GM19351 (cell line): ENCODE data around the gene ADARB1.

ENCODE experiments used
- ATAC-seq: cut with Tn5 transposase; IDR thresholded peaks from one replicate; pipeline ENCODE4 v1.9.1; 2021; ENCODE audit warnings: mild to moderate bottlenecking, moderate library complexity; ENCODE audit not compliant: unreplicated experiment

ADARB1 gene

DNA sequence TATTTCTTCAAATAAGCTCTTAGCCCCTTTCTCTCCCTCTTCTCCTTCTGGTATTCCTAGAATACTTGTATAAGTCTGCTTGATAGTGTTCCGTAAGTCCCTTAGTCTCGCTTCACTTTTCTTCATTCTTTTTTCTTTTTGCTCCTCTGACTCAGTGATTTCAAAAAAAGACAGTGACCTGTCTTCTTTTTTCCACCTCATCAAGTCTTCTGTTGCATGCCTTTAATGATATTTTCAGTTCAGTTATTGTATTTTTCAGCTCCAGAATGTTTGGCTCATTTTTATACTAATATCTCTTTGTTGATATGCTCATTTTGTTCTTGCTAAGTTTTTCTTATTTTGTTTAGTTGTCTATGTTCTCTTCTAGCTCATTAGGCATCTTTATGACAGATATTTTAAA is 115.6 kb downstream of the ADARB1 start:
- no peak for ATAC-seq

DNA sequence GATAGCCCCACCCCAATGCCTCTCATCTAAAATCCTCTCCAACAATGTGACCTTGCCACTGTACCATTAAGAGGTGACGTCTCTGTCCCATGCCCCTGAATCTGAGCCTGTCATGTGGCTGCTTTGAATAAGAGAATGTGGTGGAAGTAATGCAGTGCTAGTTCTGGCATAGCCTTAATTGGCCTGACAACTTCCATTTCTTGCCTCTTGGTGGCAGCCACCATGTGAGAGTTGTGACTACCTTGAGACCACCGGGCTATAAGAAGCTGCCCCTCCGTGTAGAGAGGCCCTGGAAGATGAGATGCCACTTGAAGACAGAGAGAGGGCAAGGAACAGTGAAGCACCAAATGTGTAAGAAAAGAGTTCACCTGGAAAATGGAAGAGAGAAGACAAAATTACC is 118.0 kb downstream of the ADARB1 start:
- ATAC-seq, result no peak

DNA sequence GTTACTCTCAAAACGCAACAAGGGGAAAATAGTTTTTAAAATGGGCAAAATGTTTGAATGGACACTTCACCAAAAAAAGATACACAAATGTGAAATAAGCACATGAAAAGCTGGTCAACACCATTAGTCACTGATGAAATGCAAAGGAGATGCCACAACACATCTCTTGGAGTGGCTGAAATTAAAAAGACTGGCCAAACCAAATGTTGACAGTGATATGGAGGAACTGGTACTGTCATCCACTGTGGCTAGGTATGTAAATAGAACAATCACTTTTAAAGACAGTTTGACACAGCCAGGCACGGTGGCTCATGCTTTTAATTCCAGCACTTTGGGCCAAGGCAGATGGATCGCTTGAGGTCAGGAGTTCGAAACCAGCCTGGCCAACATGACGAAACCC is 122.2 kb downstream of the ADARB1 start:
- no peak for ATAC-seq

DNA sequence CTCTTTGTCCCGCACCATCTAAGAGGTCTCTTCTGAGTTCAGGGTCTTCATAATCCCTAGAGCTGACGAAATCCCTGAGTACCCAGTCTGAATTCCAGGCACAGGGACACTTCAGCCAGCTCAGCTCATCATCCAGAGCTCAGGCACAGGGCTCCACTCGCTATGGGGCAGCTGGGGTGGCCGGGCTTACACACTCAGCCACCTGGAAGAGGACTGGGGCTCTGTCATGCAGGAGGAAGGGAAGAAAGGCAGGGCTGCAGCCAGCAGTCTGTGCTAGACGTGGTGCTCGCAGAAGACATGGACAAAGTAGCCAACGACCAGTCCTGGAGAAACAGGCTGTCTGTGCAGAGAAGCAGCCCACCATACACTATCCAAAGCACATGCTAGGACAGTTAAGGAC is 124.8 kb downstream of the ADARB1 start:
- ATAC-seq, result no peak

DNA sequence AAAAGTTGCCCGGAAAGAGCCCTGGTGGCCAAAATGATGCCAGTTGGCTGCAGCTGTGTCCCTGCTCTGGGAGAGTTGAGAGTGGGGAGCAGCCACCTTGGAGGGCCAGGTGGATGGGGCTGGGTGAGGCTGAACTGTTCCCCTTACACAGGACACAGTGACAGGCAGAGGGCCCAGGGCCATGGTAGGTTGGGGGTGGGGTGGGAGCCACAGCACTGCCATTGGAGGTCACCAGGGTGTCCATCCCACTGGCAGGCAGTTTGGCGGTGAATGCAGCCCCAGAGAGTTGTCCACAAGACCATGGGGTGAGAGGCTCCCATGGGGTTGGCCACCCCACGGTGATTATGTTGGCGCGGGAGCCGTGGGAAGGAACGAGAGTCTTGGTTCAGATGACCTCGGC is 125.7 kb downstream of the ADARB1 start:
- ATAC-seq, result no peak

DNA sequence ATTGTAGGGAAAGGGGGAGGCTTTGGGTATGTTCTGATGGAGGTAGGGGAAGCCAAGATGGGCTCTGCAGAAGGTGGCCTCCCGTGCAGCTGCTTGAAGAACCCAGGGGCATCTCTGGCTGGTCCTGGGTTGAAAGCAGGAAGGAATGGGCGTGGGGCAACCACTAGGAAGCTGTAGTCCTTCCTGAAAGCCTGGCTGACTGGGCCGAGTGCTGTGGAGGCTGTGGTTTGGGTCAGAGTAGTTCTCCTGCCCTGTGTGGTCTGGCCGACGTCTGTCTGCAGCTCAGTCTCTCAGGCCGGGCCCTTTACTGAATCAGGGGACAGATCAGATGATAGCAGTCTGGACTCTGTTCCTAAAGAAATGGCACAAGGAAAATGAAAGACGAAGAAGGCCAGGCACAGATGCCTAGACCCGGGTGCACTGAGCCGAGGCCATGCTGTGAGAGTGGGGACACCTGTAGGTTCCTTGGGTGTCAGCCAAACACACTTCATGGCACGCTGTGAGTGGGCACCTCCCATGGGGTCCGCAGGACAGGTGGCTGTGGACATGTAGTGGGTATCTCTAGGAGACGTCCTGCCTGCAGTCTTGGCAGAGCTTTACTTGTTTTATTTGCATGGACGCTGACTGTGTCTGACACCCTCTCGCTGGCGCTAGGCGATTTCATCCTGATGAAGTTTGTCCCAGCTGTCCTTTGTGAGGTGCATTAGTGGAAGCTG is 126.4 kb downstream of the ADARB1 start:
- no peak for ATAC-seq

DNA sequence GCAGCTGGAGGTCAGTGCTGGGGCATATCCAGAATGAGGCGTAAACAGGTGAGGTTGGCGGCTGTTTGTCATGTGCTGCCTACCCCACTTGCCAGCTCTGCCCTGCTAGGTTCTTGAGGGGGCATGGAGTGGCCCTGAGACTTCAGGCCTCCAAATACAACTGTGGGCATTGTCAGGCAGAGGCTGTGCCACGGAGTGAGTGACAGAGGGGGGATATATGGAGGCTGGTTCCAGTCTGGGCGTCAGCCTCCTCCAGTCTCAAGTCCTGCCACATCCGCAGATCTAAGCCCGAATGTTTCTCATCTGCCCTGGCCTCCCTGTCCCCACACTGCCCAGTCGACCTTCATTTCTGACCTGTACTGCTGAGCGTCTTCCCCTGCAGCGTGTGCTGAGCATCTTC is 128.0 kb downstream of the ADARB1 start:
- ATAC-seq, result no peak

DNA sequence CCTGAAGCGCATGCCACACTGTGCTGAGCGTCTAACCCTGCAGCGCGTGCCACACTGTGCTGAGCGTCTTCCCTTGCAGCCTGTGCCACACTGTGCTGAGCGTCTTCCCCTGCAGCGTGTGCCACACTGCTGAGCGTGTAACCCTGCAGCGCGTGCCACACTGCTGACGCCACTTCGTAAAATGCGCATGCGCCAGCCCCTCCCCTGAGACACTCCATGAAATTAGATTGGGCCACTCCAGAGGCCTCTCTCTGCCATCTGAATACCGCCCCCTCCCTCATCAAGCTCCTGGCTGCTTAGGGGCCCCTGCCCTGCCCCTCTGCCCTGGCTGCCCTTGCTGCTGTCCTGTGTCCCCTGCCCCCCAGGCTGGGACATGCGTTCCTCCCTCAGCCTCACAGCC is 128.5 kb downstream of the ADARB1 start:
- no peak for ATAC-seq

DNA sequence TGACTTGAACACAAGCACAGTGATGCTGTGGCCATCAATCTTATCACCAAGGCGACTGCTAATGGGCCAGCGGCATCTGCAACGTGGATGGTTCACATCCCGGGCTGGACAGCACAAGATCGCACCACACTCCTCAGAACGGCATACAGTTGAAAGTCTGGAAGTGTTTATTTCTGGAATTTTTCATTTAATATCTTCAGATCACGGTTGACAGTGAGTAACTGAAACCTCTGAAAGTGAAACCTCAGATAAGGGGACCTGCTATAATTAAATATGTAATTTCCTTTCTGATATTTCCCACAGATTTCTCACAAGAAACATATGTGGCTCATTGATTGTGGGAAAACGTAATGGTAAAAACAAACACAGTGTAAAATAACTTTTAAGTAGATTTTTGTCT is 129.6 kb downstream of the ADARB1 start:
- no peak for ATAC-seq

DNA sequence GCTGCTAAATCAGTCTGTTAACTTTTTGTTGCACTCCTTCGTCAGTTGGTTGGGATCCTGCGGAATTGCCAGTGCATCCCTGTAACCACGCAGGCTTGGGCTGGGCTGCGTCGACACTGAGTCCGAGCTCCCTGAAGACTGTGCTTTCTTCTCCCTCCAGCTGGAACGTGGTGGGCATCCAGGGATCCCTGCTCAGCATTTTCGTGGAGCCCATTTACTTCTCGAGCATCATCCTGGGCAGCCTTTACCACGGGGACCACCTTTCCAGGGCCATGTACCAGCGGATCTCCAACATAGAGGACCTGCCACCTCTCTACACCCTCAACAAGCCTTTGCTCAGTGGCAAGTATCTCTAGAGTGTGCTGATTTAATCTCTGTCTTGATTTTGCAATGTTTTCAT is 130.0 kb downstream of the ADARB1 start:
- ATAC-seq, result no peak

DNA sequence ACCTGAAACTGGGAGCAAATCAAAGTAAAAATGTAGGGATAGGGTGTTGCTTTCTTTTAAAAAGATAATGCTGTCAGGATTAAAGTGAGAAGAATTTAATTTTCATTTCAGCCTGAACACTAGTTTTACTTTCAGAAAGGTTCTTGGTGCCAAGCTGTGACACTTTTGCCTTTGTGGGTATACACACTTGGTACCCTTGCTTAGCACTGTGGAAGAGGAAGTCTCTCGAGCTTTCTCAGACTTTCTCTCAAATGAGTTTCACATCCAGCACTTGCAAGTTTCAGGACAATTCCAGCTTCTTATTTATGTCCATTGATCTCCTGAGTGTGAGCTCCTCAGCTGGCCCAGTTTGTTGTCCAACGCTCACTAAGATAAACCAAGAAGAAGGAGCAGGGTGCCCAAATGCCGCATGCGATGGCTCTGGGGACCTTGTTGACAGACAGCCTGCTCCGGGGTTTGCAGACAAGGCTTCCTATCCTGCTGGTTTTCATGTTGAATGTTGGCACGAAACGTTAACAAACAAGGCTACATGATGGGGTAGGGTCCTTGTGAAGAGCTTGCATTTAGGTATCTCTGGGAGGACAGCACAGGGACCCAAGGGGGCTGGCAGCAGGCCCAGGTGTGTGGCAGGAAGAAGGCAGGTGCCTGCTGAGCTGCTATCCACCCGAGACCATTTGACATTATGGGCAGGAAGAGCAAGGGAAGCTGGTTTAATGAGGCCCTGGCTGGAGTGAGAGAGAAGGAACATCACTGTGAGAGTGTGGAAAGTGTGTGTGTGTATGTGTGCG is 133.7 kb downstream of the ADARB1 start:
- ATAC-seq, result no peak

DNA sequence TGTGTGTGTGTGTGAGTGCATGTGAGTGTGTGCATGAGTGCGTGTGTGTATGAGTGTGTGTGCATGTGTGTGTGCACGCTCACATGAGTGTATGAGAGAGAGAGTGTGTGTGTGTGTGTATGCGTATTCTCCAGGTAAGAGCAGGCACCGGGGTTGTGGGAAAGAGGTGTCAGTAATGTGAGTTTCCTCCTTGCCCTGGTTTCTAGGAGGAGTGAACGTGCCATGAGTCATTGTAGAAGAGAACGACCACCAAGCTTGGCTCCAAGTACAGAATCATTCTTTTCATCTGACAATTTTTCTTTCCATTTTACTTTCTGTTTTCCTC is 134.2 kb downstream of the ADARB1 start:
- ATAC-seq, result no peak

DNA sequence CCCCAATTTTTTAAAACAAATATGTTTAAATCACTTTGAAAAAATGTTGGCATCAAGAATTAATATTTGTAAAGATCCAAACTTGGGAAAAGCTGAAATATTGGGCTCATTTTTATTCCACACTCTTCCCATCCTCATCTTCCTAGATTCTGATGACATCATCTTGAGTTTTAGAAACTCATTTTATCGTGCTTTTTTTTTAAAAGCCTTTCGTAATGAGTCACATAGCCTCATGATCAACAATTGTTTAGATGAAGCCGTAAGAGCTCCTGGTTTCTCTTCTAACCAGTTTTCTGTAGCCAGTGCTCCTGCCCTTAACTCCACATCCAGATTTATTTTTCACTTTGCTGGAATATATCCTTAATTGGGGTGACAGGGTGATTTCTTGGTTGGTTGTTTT is 134.7 kb downstream of the ADARB1 start:
- no peak for ATAC-seq

DNA sequence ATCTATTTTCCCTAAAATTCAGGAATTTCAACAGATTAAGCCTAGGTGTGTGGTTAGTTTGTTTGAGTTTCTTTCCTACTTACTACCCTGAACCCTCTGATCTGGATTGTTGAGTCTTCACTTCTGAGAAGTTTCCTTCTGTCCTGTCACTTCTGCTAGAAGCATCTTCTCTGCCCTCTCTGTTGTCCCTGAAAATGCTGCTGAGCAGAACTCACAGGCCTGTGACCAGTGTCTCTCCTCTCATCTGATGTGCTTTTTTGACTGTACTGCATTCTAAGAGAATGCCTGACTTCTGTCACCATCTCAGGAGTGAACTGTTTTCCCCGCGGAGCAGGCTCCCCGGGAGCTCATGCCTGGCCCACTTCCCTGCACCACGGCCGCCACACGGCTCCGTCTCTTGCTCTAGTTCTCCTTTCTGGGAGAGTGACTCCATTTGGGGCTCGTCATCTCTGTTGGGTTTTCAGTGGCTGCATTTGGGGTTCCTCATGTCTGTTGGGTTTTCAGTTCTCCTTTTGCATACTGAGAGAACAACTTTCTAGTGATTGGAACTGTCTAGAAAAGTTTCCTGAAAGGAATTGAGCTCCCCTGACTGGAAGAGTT is 135.4 kb downstream of the ADARB1 start:
- ATAC-seq, result peak; percentile 59

DNA sequence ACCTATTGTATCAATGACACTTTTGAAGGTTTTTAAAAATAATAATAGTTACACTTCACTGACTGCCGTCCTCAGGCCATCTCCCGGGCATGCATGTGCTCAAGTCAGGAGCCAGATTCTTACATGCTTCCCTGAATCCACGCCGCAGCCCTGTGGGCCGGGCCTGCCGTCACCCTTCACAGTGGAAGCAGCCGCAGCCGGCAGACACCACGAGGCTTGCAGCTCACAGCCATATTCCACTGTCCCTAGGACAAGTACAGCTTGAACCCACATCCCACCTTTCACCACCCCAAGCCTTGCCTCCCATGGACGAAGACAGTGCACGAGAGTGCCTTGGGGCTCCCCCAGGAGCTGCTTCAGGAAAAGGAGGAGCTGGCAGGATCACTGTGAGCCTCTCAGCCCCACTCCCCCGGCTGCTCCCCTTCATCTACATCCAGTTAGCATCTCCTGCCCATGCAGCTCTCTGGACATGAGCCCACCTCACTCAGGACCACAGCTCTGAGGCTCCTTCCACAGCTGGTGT is 136.1 kb downstream of the ADARB1 start:
- ATAC-seq, result no peak

DNA sequence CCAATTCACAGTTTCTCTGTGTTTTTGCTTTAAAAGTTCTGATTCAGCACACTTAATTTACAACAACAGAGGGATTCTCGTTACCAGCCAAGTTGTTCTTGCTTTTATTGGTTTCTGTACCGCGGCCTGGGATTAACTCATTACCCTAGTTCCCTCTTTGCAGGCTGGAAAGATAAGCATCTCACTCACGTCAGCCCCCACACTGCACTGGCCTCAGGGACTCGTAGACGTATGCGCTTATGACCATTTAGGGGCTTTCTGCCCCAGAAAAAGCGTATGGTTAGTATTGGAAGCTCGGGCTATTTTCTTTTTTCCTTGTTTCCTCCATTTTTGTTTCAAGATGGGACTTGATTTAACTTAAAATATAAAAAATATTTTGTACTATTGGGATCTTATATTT is 137.3 kb downstream of the ADARB1 start:
- ATAC-seq, result no peak

DNA sequence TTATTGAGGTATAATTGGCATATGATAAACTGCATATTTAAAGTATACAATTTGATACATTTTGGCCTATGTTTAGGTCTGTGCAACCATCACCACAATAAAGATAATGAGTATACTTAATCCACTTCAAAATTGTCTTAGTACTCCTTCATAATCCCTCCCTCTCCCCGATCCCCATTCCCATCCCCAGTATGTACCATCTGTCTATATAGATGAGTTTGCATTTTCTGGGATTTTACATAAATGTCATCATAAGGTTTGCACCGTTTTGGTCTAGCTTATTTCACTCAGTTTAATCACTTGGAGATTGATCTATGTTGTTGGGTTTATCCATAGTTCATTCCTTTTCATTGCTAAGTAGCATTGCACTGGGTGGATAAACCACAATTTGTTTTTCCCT is 139.0 kb downstream of the ADARB1 start:
- ATAC-seq, result no peak

DNA sequence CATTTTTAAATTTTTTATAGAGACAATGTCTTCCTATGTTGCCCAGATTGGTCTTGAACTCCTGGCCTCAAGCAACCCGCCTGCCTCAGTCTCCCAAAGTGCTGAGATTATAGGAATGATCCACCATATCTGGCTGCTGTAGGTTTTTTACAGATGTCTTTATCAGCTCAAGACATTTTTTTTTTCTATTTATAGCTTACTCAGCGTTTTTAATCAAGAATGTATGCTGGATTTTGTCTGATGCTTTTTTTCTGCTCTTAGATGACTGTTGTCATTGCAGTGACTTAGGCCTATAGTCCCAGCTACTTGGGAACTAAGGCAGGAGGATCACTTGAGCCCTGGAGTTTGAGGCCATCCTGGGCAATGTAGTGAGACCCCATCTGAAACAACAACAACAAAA is 140.8 kb downstream of the ADARB1 start:
- no peak for ATAC-seq

DNA sequence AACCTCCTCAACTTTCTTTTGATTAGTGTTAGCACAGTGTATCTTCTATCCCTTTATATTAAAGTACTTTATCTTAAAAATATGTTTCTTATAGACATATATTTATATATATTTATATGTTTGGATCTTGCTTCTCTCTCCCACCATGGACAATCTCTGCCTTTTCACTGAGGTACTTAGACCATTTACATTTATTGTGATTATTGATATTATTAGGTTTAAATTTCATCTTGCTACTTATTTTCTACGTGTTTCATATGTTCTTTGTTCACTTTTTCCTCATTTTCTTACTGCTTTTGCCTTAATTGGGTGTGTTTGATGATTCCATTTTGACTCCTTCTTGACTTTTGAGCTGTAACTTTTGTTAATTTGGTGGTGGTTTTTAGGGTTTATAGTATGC is 142.6 kb downstream of the ADARB1 start:
- no peak for ATAC-seq

DNA sequence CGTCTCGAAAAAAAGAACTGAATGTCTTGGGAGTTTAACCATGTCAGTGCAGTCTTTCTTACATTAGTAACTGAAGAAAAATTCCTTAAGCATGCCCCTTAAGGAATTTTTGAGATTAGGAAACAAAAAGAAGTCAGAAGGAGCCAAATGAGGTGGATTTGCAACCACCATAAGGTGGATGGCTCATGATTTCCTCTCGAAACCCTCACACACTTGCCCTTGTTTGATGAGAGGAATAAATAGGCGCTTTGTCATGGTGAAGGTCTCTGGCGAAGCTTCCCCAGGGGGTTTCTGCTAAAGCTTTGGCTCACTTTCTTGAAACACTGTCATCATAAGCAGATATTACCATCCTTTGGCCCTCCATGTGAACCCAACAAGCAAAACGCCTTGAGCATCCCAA is 145.1 kb downstream of the ADARB1 start:
- no peak for ATAC-seq

DNA sequence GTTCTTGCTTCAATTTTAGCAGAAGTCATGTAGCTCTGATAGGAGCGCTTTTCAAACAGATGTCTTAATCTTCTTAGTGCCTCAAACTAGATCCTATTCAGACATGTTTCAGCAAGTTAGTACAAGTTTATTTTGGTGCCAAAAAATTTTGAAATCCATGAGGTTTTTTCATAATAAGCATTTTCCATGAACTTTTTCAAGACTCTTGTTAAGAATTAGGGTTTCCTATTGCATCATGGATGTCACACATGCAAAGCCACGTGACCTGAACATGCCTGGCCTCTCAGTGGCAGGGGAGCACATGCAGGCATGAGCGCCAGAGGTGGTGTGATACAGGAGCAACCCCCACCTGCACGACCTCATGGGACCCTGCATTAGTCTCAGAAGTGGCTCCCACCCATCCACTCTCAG is 145.7 kb downstream of the ADARB1 start:
- no peak for ATAC-seq
